Posterior vena cava (tissue), 2 donors: ENCODE results near the gene RFX8. TPM values are rescaled to one million over a fixed set of nuclear protein-coding genes. Genes with fewer than 3 reads are reported as not detected.
"Not testable (repeated sequence)": the region's sequence is repeated elsewhere in the genome, so short reads cannot be mapped to it uniquely, and the experiment has no call there.

ENCODE experiments used
- DNase-seq: peaks from one replicate; pipeline ENCODE4 v3.0.0-alpha.2; 2020; ENCODE audit warnings: low spot score
- intact Hi-C, 2 donors: fragments of 100-400 bp; cut with DNase I; formaldehyde crosslinking; loops; one replicate each; pipeline versions ENCODE4 v1.14.1 to v1.14.2; 2022 to 2023
- long read RNA-seq, 2 donors: library from polyadenylated mRNA; unstranded; transcript quantifications; one replicate each; pipeline ENCODE4 v2.0.0, GENCODE V29; 2020 to 2021
- total RNA-seq, 2 donors: library from RNA; stranded (reverse); fragmentation: NEBNext Ultra II Directional; extraction: Animal tissue kit (Norgen Biotek cat#: 25700); gene quantifications; one replicate each; pipeline ENCODE4 v1.2.1, GENCODE V29; 2021
- donor health status: DM: yes; HTN: yes; CAD: no.
- donor health status: DM: yes; HTN: yes; CAD: no.

Gene RFX8
- under 1 TPM; 0.32 to 0.38 TPM for total RNA-seq
- long read RNA-seq, donor 1, partial matches to known transcripts: 0 of 1 reads
- long read RNA-seq, donor 1, other reads (novel, unspliced or antisense): 1 of 1 reads
- long read RNA-seq, donor 2: 0 reads

- intact Hi-C loops: no loop called here
Measured at GRCh38 chr2:101474731-101475384, at the start of gene RFX8. RFX8 (minus strand) TSS chr2:101475112; CDS start chr2:101466848, 8,264 bp downstream.

GRCh38 chr2:101521487-101521886 lies 46.6 kb upstream of the RFX8 start:
- DNase-seq: no peak
- intact Hi-C loops: no loop called here

More at GRCh38 chr2:101474731-101475384, at the start of gene RFX8:
- no peak for DNase-seq

DNA sequence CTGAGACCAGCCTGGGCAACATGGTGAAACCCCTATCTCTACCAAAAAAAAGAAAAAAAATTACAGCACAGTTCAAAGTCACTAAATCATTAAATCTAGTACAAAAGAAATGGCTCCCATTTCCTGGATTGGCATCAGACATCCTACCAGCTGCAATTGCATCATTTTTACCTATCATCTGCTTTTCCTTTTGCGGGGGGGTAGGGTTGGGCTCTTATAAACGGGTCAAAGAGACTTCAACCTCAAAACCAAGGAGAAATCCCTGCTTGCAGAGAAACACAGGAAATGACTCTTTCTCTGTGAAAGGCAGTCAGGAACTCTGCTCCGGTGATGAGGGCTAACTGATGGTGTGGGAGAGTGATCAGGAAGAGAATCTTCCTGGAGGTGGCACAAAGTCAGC lies 45.3 kb upstream of the RFX8 start:
- DNase-seq: no peak
- intact Hi-C loops: no loop called here

- intact Hi-C loops: no loop called here
- DNase-seq: no peak
Measured at GRCh38 chr2:101518578-101519492, 43.9 kb upstream of the RFX8 start.

DNA sequence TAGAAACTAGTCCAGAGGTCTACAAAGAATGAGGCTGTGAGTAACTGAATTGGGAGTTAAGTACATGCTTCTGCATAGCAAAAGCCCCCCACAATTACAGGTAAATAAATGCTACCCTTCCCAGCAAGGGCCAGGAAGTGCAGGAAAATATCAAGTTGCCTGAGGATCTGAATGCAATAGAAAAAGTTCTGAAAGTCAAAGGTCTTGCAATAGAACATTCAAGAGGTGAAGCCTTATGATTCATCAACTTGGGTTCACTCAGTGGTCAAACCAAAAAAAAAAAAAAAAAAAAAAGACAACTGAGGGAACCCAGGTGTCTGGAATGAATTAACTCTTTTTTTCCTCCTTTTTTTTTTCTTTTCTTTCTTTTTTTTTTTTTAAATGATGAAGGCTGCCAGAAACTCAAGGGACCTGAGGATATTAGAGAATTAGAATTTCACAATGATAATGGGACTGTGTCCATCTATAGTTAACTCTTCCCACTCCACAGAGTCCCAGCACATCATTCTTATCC lies 42.9 kb upstream of the RFX8 start:
- no peak for DNase-seq
- intact Hi-C loops: no loop called here

DNA sequence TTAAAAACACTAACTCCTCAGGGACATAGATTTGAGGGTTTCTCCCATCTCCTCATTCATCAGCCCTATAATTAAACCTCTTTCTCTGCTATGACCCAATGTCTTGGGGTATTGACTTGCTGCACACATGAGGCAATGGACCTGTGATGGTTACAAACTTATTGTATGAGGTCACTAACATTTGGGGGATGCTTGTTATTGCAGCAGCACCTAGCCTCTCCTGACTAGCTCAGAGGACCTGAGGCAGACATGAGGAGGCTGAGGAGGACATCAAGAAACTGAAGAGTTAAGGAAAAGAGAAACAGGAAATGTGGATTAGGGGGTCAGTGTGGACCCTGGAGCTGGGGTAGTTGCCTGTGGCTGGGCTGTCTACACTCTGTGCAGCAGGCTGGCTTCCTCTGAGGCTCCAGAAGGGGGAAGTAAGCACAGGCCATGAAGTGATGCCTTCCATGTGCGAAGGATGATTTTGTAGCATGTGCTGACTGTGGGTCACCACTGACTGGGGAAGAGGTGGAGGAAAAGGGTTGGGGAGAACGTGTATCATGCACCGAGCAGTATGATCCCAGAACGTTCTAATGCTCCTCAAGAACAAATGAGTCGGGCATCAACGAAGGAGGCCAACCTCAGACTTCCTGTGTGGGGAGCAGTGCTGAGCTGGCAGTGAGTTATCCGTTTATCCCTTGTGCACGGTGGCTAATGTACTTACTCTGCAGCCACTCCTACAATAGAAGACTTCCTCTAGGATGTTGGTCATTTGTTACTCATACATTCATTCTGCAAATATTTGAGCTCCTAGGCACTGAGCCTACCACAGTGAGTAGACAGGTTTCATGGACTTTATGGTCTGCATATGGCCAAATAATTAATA lies 42.1 kb upstream of the RFX8 start:
- intact Hi-C loops: no loop called here
- no peak for DNase-seq

DNA sequence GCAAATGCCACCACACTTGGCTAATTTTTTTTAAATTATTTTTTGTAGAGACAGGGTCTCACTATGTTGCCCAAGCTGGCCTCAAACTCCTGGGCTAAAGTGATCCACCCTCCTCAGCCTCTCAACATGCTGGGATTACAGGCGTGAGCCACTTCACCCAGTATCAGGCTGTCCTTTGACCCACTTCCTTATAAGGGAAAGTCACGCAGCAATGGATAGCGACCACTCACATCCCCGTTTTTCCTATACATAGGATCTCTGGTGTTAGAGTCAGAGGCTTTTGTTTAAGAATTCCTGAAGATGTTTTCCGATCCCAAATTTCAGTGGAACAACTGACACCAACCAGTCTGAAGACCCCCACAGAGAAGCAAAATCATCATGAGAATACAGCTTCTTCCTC lies 41.4 kb upstream of the RFX8 start:
- intact Hi-C loops: no loop called here
- DNase-seq: no peak

GRCh38 chr2:101515477-101515876 lies 40.6 kb upstream of the RFX8 start:
- intact Hi-C loops: no loop called here
- no peak for DNase-seq

DNA sequence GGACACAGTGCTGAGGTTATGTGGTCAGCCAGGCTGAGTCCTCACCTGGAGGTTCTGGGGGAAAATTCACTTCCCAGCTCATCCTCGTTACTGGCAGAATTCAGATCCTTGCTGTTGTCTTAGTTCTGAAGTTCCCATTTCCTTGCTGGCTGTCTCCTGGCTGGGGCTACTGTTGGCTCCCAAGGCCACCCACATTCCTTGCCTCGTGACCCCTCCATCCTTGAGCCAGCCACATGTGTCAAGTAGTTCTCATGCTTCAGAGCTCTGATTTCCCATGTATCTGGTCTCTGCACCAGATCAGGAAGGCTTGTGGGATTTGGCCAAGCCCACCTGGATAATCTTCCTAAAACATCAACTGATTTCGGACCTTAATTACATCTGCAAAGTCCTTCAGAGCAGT lies 38.1 kb upstream of the RFX8 start:
- intact Hi-C loops: no loop called here
- DNase-seq: no peak

DNA sequence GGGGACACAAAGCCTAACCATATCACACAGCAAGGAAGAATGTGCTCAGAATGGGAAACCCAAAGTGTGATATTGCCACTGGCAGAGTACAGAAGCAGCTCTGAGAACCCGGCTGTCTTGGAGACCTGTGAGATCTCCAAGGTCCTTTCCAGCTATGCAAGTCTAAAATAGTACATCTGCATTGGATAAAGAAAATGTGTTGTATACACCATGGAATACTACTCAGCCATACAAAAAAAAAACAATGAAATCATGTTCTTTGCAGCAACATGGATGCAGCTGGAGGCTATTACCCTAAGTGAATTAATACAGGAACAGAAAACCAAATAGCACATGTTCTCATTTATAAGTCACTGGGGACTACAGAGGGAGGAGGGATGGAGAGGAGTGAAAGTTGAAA lies 36.5 kb upstream of the RFX8 start:
- intact Hi-C loops: no loop called here
- no peak for DNase-seq

- DNase-seq: no peak
- intact Hi-C loops: no loop called here
Measured at GRCh38 chr2:101509499-101510284, 34.8 kb upstream of the RFX8 start.

DNA sequence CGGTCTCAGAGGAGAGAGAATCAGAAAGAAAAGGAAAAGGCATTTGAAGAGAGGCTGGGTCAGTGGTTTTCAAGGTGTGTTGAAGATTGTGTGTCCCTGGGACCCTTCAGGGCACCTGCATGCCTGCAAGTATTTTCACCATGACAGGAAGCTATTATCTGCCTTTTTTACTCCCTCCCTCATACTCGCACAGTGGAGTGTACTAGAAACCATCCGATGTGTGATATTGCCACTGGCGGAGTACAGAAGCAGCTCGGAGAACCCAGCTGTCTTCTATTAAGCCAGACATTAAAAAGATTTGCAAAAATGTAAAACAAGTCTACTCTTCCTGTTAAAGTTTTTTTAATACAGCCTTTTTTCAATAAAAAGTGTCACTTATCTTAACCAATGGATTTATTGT lies 33.7 kb upstream of the RFX8 start:
- intact Hi-C loops: no loop called here
- DNase-seq: no peak

GRCh38 chr2:101505276-101505675 lies 30.4 kb upstream of the RFX8 start:
- intact Hi-C loops: not testable (repeated sequence)

GRCh38 chr2:101504744-101505143 lies 29.8 kb upstream of the RFX8 start:
- intact Hi-C loops: not testable (repeated sequence)

More at GRCh38 chr2:101505276-101505675, 30.4 kb upstream of the RFX8 start:
- not testable (repeated sequence) for DNase-seq

GRCh38 chr2:101502095-101502494 lies 27.2 kb upstream of the RFX8 start:
- intact Hi-C loops: no loop called here

More at GRCh38 chr2:101504744-101505143, 29.8 kb upstream of the RFX8 start:
- not testable (repeated sequence) for DNase-seq

DNA sequence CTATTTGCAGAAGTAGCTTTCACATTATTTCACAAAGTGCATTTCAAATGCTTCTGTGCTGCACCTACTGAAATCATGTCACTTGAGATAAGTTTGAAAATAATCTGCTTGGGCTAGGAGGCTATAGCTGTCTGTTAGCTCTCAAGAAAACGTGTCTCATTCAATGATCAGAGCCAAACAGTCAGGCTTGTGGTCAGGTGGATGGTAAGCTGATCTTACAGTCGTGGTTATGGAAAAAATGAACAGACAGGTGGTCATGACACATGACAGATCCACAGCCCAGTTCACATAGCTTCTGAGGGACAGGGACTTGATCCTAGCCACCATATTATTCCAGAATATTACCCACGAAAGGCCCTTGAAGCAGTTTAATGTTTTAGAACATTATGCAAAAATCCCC lies 26.5 kb upstream of the RFX8 start:
- intact Hi-C loops: no loop called here

More at GRCh38 chr2:101502095-101502494, 27.2 kb upstream of the RFX8 start:
- no peak for DNase-seq

GRCh38 chr2:101500860-101501259 lies 25.9 kb upstream of the RFX8 start:
- DNase-seq: no peak
- intact Hi-C loops: no loop called here

More for the DNA sequence above, 26.5 kb upstream of the RFX8 start:
- no peak for DNase-seq

DNA sequence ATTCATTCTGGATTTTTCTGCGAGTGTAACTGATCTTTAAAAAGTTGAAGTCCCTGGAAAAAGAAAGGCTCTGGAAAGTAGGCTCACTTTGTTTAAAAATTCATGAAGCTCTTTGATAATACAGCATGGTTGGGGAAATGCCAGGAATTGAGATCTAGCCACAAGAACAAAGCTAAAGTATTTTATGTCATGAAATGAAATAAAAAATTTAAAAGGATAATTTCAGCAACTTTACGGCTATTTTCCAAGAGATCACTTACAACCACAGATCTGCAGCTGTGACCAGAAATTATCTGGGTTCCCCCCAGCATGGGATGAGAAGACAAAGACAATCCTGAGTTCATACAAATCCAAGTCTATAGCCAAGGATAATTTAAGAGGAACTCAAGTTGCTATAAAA lies 25.3 kb upstream of the RFX8 start:
- DNase-seq: no peak
- intact Hi-C loops: no loop called here
